ENCODE measurements around the gene LUZP1. TPM values are rescaled to one million over a fixed set of nuclear protein-coding genes. Genes with fewer than 3 reads are reported as not detected.

Gene LUZP1
- total RNA-seq, 1 donor from 2014 or later, result 47.4 TPM

GRCh38 chr1:23152966-23153684 lies 15.5 kb downstream of the LUZP1 start:
- Mint-ChIP-seq H3K27me3 (ENCODE audit: unreplicated experiment) (no peaks in the 10 kb centered on the region), H3K27ac (ENCODE audit: unreplicated experiment) (peak overlapping the region; percentile 12), H3K4me3 (ENCODE audit: unreplicated experiment) (no peak overlapping the region), H3K9me3 (ENCODE audit: unreplicated experiment) (no peaks in the 10 kb centered on the region), H3K4me1 (ENCODE audit: unreplicated experiment) (peaks cover 50% of the 10 kb centered on the region), H3K36me3 (ENCODE audit: unreplicated experiment) (peaks cover 2% of the 10 kb centered on the region)
- DNase-seq (ENCODE audit: extremely low spot score, unreplicated experiment), result no peak
- TF ChIP-seq CTCF (IDR thresholded peaks at IDR 0.05), result no peak

- Mint-ChIP-seq H3K36me3 (ENCODE audit: unreplicated experiment) (peaks cover 2% of the 10 kb centered on the region), H3K27me3 (ENCODE audit: unreplicated experiment) (no peaks in the 10 kb centered on the region), H3K4me1 (ENCODE audit: unreplicated experiment) (peaks cover 48% of the 10 kb centered on the region), H3K9me3 (ENCODE audit: unreplicated experiment) (no peaks in the 10 kb centered on the region), H3K27ac (ENCODE audit: unreplicated experiment) (no peak overlapping the region), H3K4me3 (ENCODE audit: unreplicated experiment) (no peak overlapping the region)
- DNase-seq (ENCODE audit: extremely low spot score, unreplicated experiment), result no peak
- no peak for TF ChIP-seq CTCF (IDR thresholded peaks at IDR 0.05)
These were observed 17.9 kb downstream of the LUZP1 start for GRCh38 chr1:23150742-23151141.

GRCh38 chr1:23150125-23150524 lies 18.5 kb downstream of the LUZP1 start:
- Mint-ChIP-seq H3K9me3 (ENCODE audit: unreplicated experiment) (no peaks in the 10 kb centered on the region), H3K4me1 (ENCODE audit: unreplicated experiment) (peaks cover 43% of the 10 kb centered on the region), H3K27ac (ENCODE audit: unreplicated experiment) (peak overlapping the region; percentile 24), H3K4me3 (ENCODE audit: unreplicated experiment) (no peak overlapping the region), H3K27me3 (ENCODE audit: unreplicated experiment) (no peaks in the 10 kb centered on the region), H3K36me3 (ENCODE audit: unreplicated experiment) (peaks cover 2% of the 10 kb centered on the region)
- no peak for DNase-seq (ENCODE audit: extremely low spot score, unreplicated experiment)
- TF ChIP-seq CTCF (IDR thresholded peaks at IDR 0.05), result no peak

- Mint-ChIP-seq H3K27ac (ENCODE audit: unreplicated experiment) (peak overlapping the region; percentile 59), H3K36me3 (ENCODE audit: unreplicated experiment) (no peaks in the 10 kb centered on the region), H3K27me3 (ENCODE audit: unreplicated experiment) (no peaks in the 10 kb centered on the region), H3K9me3 (ENCODE audit: unreplicated experiment) (no peaks in the 10 kb centered on the region), H3K4me3 (ENCODE audit: unreplicated experiment) (no peak overlapping the region), H3K4me1 (ENCODE audit: unreplicated experiment) (peaks cover 43% of the 10 kb centered on the region)
- DNase-seq (ENCODE audit: extremely low spot score, unreplicated experiment), result no peak
- TF ChIP-seq CTCF (IDR thresholded peaks at IDR 0.05), result no peak
These were observed 19.5 kb downstream of the LUZP1 start for GRCh38 chr1:23149114-23149513.

- H3K9me3 Mint-ChIP-seq (ENCODE audit: unreplicated experiment), result no peaks in the 10 kb centered on the region
- no peaks in the 10 kb centered on the region for H3K36me3 Mint-ChIP-seq (ENCODE audit: unreplicated experiment)
- DNase-seq (ENCODE audit: extremely low spot score, unreplicated experiment), result no peak
- H3K4me1 Mint-ChIP-seq (ENCODE audit: unreplicated experiment), result peaks cover 37% of the 10 kb centered on the region
- no peak overlapping the region for H3K4me3 Mint-ChIP-seq (ENCODE audit: unreplicated experiment)
- H3K27me3 Mint-ChIP-seq (ENCODE audit: unreplicated experiment), result no peaks in the 10 kb centered on the region
- H3K27ac Mint-ChIP-seq (ENCODE audit: unreplicated experiment), result peak overlapping the region; percentile 2
- TF ChIP-seq CTCF (IDR thresholded peaks at IDR 0.05), result no peak
These were observed 20.6 kb downstream of the LUZP1 start for GRCh38 chr1:23148084-23148483.
